ENCODE measurements around the gene SLC2A14.
"Not testable (repeated sequence)": the region's sequence is repeated elsewhere in the genome, so short reads cannot be mapped to it uniquely, and the experiment has no call there.

The SLC2A14 gene

GRCh38 chr12:7902416-7902815 is 29.7 kb upstream of the SLC2A14 start:
- not testable (repeated sequence) for H3K4me3 ChIP-seq (ENCODE audit: low read depth in 1 of 2, low read length in 2 of 2); H3K9ac ChIP-seq (ENCODE audit: low read length); H3K27ac ChIP-seq (ENCODE audit: low read depth, low read length); H3K4me1 ChIP-seq (ENCODE audit: insufficient read depth, low read length); H3K36me3 ChIP-seq (ENCODE audit: insufficient read depth, low read length); H3K9me3 ChIP-seq (ENCODE audit: low read length); H3K27me3 ChIP-seq (ENCODE audit: control insufficient read depth in 1 of 2, insufficient read depth in 2 of 2, low read length in 2 of 2)

GRCh38 chr12:7899755-7900154 is 27.0 kb upstream of the SLC2A14 start:
- Histone ChIP-seq H3K27me3 (ENCODE audit: control insufficient read depth in 1 of 2, insufficient read depth in 2 of 2, low read length in 2 of 2) (no peaks in the 10 kb centered on the region), H3K27ac (ENCODE audit: low read depth, low read length) (no peak overlapping the region), H3K9me3 (ENCODE audit: low read length) (no peaks in the 10 kb centered on the region), H3K9ac (ENCODE audit: low read length) (no peak overlapping the region), H3K4me3 (ENCODE audit: low read depth in 1 of 2, low read length in 2 of 2) (no peak overlapping the region), H3K4me1 (ENCODE audit: insufficient read depth, low read length) (no peaks in the 10 kb centered on the region), H3K36me3 (ENCODE audit: insufficient read depth, low read length) (no peaks in the 10 kb centered on the region)

- H3K9ac ChIP-seq (ENCODE audit: low read length); H3K27me3 ChIP-seq (ENCODE audit: control insufficient read depth in 1 of 2, insufficient read depth in 2 of 2, low read length in 2 of 2); H3K36me3 ChIP-seq (ENCODE audit: insufficient read depth, low read length); H3K9me3 ChIP-seq (ENCODE audit: low read length); H3K4me1 ChIP-seq (ENCODE audit: insufficient read depth, low read length); H3K4me3 ChIP-seq (ENCODE audit: low read depth in 1 of 2, low read length in 2 of 2); H3K27ac ChIP-seq (ENCODE audit: low read depth, low read length): not testable (repeated sequence)
Measured at GRCh38 chr12:7896726-7897125, 24.0 kb upstream of the SLC2A14 start.

DNA sequence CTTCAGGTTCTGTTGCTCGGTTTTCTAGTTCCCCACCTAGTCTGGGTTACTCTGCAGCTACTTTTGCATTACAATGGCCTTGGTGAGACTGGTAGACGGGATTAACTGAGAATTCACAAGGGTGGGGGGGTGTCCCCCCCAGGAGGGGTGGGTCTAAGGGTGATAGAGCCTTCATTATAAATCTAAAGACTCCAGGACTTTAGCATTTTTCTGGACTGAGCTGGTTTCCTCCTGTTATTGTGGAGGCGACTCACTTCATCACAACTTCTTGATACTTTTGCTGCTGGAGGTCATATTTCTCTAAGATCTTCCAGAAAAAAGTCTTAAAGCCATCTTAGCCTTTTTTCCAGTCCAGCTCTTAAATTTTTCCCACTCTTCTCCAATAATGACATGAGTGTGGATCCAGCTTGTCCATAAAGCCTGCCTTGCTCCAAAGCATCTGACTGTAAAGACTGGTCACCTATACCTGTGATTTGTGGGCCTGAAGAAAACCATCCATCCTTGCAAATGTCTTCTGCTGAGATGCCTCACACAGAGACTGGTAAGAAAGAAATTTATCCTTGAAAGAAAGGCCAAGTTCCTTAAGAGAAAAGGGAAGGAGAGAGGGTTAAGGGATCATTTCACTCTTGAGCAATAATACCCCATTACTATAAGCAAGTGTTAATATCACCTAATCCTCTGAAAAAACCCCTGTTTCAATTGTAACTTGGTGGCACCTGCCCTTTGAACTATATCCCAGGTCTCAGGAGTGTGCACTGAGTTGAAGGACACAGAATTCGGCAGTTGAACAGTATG is 19.7 kb upstream of the SLC2A14 start:
- H3K4me3 ChIP-seq (ENCODE audit: low read depth in 1 of 2, low read length in 2 of 2): no peak overlapping the region
- no peak overlapping the region for H3K9ac ChIP-seq (ENCODE audit: low read length)
- no peaks in the 10 kb centered on the region for H3K36me3 ChIP-seq (ENCODE audit: insufficient read depth, low read length)
- no peaks in the 10 kb centered on the region for H3K9me3 ChIP-seq (ENCODE audit: low read length)
- no peaks in the 10 kb centered on the region for H3K27me3 ChIP-seq (ENCODE audit: control insufficient read depth in 1 of 2, insufficient read depth in 2 of 2, low read length in 2 of 2)
- no peaks in the 10 kb centered on the region for H3K4me1 ChIP-seq (ENCODE audit: insufficient read depth, low read length)
- H3K27ac ChIP-seq (ENCODE audit: low read depth, low read length): no peak overlapping the region

DNA sequence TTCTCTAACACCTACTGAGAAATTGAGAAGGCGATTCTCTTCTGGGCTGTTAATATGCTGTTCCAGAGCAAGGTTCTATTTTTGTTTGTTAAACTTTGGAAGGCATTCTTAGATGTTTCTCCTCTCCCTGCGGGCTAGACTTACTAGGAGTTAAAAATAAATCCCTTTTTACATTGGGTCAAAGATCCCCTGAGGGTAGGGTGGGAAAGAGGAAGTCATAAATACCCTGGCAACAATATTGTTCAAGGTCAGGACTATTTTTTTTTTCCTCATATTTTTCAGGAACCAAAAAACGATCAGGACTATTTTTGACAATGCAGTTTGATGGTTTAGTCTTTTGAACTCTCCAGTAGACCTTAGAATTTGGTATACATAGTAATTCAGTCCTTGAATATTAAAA is 12.0 kb upstream of the SLC2A14 start:
- Histone ChIP-seq H3K27me3 (ENCODE audit: control insufficient read depth in 1 of 2, insufficient read depth in 2 of 2, low read length in 2 of 2) (no peaks in the 10 kb centered on the region), H3K9me3 (ENCODE audit: low read length) (no peaks in the 10 kb centered on the region), H3K9ac (ENCODE audit: low read length) (no peak overlapping the region), H3K36me3 (ENCODE audit: insufficient read depth, low read length) (no peaks in the 10 kb centered on the region), H3K27ac (ENCODE audit: low read depth, low read length) (no peak overlapping the region), H3K4me3 (ENCODE audit: low read depth in 1 of 2, low read length in 2 of 2) (no peak overlapping the region), H3K4me1 (ENCODE audit: insufficient read depth, low read length) (no peaks in the 10 kb centered on the region)

GRCh38 chr12:7881736-7882120 is 9.0 kb upstream of the SLC2A14 start:
- H3K27ac ChIP-seq (ENCODE audit: low read depth, low read length); H3K27me3 ChIP-seq (ENCODE audit: control insufficient read depth in 1 of 2, insufficient read depth in 2 of 2, low read length in 2 of 2); H3K4me3 ChIP-seq (ENCODE audit: low read depth in 1 of 2, low read length in 2 of 2); H3K4me1 ChIP-seq (ENCODE audit: insufficient read depth, low read length); H3K9ac ChIP-seq (ENCODE audit: low read length); H3K36me3 ChIP-seq (ENCODE audit: insufficient read depth, low read length); H3K9me3 ChIP-seq (ENCODE audit: low read length): not testable (repeated sequence)

DNA sequence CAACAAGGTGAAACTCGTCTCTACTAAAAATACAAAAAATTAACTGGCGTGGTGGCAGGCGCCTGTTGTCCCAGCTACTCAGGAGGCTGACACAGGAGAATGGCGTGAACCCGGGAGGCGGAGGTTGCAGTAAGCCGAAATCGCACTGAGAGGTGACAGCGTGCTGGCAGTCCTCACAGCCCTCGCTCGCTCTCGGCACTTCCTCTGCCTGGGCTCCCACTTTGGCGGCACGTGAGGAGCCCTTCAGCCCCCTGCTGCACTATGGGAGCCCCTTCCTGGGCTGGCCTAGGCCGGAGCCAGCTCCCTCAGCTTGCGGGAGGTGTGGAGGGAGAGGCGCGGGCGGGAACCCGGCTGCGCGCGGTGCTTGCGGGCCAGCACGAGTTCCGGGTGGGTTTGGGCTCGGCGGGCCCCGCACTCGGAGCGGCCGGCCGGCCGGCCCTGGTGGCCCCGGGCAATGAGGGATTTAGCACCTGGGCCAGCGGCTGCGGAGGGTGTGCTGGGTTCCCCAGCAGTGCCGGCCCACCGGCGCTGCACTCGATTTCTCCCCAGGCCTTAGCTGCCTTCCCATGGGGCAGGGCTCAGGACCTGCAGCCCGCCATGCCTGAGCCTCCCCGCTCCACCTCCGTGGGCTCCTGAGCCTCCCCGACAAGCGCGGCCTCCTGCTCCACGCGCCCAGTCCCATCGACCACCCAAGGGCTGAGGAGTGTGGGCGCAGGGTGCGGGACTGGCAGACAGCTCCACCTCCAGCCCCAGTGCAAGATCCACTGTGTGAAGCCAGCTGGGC is 8.4 kb upstream of the SLC2A14 start:
- not testable (repeated sequence) for H3K27me3 ChIP-seq (ENCODE audit: control insufficient read depth in 1 of 2, insufficient read depth in 2 of 2, low read length in 2 of 2); H3K4me1 ChIP-seq (ENCODE audit: insufficient read depth, low read length); H3K27ac ChIP-seq (ENCODE audit: low read depth, low read length); H3K9me3 ChIP-seq (ENCODE audit: low read length); H3K4me3 ChIP-seq (ENCODE audit: low read depth in 1 of 2, low read length in 2 of 2); H3K36me3 ChIP-seq (ENCODE audit: insufficient read depth, low read length); H3K9ac ChIP-seq (ENCODE audit: low read length)

DNA sequence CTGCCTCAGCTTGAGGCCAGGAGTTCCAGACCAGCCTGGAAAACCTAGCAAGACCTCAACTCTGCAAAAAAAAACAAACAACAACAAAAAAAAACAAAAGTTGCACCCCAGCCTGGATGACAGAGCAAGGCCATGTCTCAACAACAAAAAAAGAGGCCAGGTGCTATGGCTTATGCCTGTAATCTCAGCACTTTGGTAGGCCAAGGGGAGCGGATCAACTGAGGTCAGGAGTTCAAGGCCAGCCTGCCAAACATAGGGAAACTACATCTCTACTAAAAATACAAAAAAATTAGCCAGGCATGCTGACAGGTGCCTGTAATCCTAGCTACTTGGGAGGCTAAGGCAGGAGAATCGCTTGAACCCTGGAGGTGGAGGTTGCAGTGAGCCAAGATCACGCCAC is 6.5 kb upstream of the SLC2A14 start:
- Histone ChIP-seq H3K27me3 (ENCODE audit: control insufficient read depth in 1 of 2, insufficient read depth in 2 of 2, low read length in 2 of 2) (no peaks in the 10 kb centered on the region), H3K36me3 (ENCODE audit: insufficient read depth, low read length) (no peaks in the 10 kb centered on the region), H3K9ac (ENCODE audit: low read length) (no peak overlapping the region), H3K27ac (ENCODE audit: low read depth, low read length) (no peak overlapping the region), H3K9me3 (ENCODE audit: low read length) (no peaks in the 10 kb centered on the region), H3K4me3 (ENCODE audit: low read depth in 1 of 2, low read length in 2 of 2) (no peak overlapping the region), H3K4me1 (ENCODE audit: insufficient read depth, low read length) (no peaks in the 10 kb centered on the region)

DNA sequence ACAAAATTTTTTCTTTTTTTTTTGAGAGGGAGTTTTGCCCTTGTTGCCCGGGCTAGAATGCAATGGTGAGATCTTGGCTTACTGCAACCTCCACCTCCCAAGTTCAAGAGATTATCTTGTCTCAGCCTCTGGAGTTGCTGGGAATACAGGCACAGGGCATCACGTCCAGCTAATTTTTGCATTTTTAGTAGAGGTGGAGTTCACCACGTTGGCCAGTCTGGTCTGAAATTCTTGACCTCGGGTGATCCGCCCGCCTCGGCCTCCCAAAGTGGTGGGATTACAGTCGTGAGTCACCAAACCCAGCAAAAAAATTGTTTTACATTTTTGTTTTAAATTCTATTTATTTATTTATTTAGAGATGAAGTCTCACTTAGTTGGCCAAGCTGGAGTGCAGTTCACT is 4.7 kb upstream of the SLC2A14 start:
- no peak overlapping the region for H3K9ac ChIP-seq (ENCODE audit: low read length)
- H3K36me3 ChIP-seq (ENCODE audit: insufficient read depth, low read length): no peaks in the 10 kb centered on the region

GRCh38 chr12:7870335-7870734 is 2.4 kb downstream of the SLC2A14 start:
- peaks cover 16 to 22% of the 10 kb centered on the region in 2 donors for H3K27me3 ChIP-seq (ENCODE audit: control insufficient read depth in 1 of 2, insufficient read depth in 2 of 2, low read length in 2 of 2)
- no peak overlapping the region for H3K27ac ChIP-seq (ENCODE audit: low read depth, low read length)
- H3K4me3 ChIP-seq (ENCODE audit: low read depth in 1 of 2, low read length in 2 of 2): no peak overlapping the region
- no peaks in the 10 kb centered on the region for H3K9me3 ChIP-seq (ENCODE audit: low read length)
- H3K36me3 ChIP-seq (ENCODE audit: insufficient read depth, low read length): no peaks in the 10 kb centered on the region
- H3K4me1 ChIP-seq (ENCODE audit: insufficient read depth, low read length): no peaks in the 10 kb centered on the region
- H3K9ac ChIP-seq (ENCODE audit: low read length): no peak overlapping the region

More for the DNA sequence above, 4.7 kb upstream of the SLC2A14 start:
- Histone ChIP-seq H3K4me3 (ENCODE audit: low read depth in 1 of 2, low read length in 2 of 2) (no peak overlapping the region), H3K4me1 (ENCODE audit: insufficient read depth, low read length) (no peaks in the 10 kb centered on the region), H3K9me3 (ENCODE audit: low read length) (no peaks in the 10 kb centered on the region), H3K27me3 (ENCODE audit: control insufficient read depth in 1 of 2, insufficient read depth in 2 of 2, low read length in 2 of 2) (peaks cover 7 to 10% of the 10 kb centered on the region in 2 donors), H3K27ac (ENCODE audit: low read depth, low read length) (no peak overlapping the region)

DNA sequence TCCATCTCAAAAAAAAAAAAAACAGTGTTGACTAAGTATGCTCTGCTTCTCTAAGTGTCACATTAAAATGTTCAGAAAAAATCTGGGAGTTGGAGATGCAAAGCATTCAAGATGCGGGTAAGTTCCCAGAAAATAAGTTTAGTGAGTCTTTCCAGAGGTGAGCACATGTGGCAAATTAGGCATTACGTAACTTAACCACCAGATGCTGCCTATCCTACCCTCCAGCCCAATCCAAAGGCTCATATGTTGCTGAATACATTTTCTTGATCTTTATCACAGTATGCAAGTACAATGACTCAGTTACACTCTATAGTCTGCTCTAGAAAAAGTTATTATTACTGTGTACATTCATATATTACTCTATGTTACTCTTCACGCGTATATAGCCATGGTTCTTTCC is 3.6 kb downstream of the SLC2A14 start:
- no peak overlapping the region for H3K27ac ChIP-seq (ENCODE audit: low read depth, low read length)
- no peaks in the 10 kb centered on the region for H3K36me3 ChIP-seq (ENCODE audit: insufficient read depth, low read length)
- H3K9ac ChIP-seq (ENCODE audit: low read length): no peak overlapping the region
- H3K9me3 ChIP-seq (ENCODE audit: low read length): no peaks in the 10 kb centered on the region
- no peak overlapping the region for H3K4me3 ChIP-seq (ENCODE audit: low read depth in 1 of 2, low read length in 2 of 2)
- no peaks in the 10 kb centered on the region for H3K4me1 ChIP-seq (ENCODE audit: insufficient read depth, low read length)
- H3K27me3 ChIP-seq (ENCODE audit: control insufficient read depth in 1 of 2, insufficient read depth in 2 of 2, low read length in 2 of 2): peaks cover 16 to 22% of the 10 kb centered on the region in 2 donors

DNA sequence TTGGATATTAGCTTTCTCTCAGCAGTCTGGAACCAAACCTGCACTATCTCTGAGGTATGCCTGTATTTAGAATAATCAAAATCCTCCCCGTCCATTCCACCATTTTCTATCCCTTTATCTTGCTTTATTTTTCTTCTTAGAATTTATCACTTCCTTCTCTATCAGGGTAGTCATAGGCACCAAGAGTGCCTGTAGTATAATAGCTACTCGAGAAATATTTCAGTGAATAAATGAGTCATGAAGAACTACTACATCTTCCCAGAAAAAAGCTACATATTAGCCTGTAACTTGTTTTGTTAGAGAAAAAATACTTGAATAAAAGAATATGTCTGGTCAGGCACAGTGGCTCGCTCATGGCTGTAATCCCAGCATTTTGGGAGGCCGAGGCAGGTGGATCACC is 4.3 kb downstream of the SLC2A14 start:
- Histone ChIP-seq H3K4me1 (ENCODE audit: insufficient read depth, low read length) (no peaks in the 10 kb centered on the region), H3K27ac (ENCODE audit: low read depth, low read length) (no peak overlapping the region), H3K36me3 (ENCODE audit: insufficient read depth, low read length) (no peaks in the 10 kb centered on the region), H3K4me3 (ENCODE audit: low read depth in 1 of 2, low read length in 2 of 2) (no peak overlapping the region), H3K27me3 (ENCODE audit: control insufficient read depth in 1 of 2, insufficient read depth in 2 of 2, low read length in 2 of 2) (peaks cover 16 to 21% of the 10 kb centered on the region in 2 donors), H3K9ac (ENCODE audit: low read length) (no peak overlapping the region), H3K9me3 (ENCODE audit: low read length) (no peaks in the 10 kb centered on the region)

All from muscle layer of colon (tissue), 2 donors.